Adrenal gland (tissue), 5 donors: Measurements from ENCODE around the gene LIPA.

Source experiments
- CTCF ChIP-seq, 6 experiments: fragments of 450-650 bp in 4 of 6; fragments of 200-600 bp in 2 of 6; sonication (generic) in 1 of 6; IDR thresholded peaks; 1 replicate in 5 of 6; 2 replicates in 1 of 6; pipeline versions ENCODE4 v1.5.1 to v1.8.0; 2016 to 2021; ENCODE audit warnings: antibody characterized with exemption in 6 of 6, mild to moderate bottlenecking in 2 of 6, moderate library complexity in 1 of 6
- POLR2A ChIP-seq, 2 donors: fragments of 450-650 bp; IDR thresholded peaks; one replicate each; pipeline ENCODE4 v1.6.1; 2017; ENCODE audit warnings: antibody characterized with exemption in 2 of 2, mild to moderate bottlenecking in 2 of 2, moderate library complexity in 1 of 2
- donor health status: DM: no; HTN: no; CAD: no.

- TF ChIP-seq CTCF (IDR thresholded peaks at IDR 0.05): no peak
- no peak for TF ChIP-seq POLR2A (IDR thresholded peaks at IDR 0.05)
These were observed 40.7 kb downstream of the LIPA start for GRCh38 chr10:89210794-89211425.
